Measurements from ENCODE around the gene LOXHD1. TPM values are rescaled to one million over a fixed set of nuclear protein-coding genes. Genes with fewer than 3 reads are reported as not detected.

Gene LOXHD1
- total RNA-seq, 1 donor from 2014 or later = not detected

DNA sequence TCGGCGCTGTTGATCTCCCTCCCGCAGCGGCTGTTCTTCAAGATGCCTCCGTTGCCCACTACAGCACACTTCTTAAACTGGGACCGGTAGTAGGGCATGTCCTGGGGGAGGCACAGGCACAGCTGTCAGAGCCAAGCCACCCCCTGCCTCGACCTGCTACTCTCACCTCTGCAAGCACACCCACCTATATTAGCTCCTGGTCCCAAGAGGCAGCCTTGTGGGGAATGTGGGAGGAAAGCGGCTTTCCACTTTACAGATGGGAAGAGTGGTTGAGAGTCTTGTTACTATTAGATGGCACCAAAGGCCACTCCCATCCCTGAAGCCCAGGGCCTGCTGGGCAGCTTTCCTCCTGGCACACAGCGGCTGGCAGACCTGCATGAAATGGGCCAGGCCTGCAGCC, 29.2 kb upstream of the LOXHD1 start:
- intact Hi-C loops (cut with DNase I) = no loop called here
- no peaks in the 10 kb centered on the region for H3K36me3 ChIP-seq
- H3K27ac ChIP-seq = no peak overlapping the region
- H3K4me3 ChIP-seq = no peak overlapping the region
- no peak for DNase-seq (ENCODE audit: low spot score in 2 of 2)
- H3K4me1 ChIP-seq = no peaks in the 10 kb centered on the region
- no peaks in the 10 kb centered on the region for H3K9me3 ChIP-seq
- TF ChIP-seq, protein P1, sequence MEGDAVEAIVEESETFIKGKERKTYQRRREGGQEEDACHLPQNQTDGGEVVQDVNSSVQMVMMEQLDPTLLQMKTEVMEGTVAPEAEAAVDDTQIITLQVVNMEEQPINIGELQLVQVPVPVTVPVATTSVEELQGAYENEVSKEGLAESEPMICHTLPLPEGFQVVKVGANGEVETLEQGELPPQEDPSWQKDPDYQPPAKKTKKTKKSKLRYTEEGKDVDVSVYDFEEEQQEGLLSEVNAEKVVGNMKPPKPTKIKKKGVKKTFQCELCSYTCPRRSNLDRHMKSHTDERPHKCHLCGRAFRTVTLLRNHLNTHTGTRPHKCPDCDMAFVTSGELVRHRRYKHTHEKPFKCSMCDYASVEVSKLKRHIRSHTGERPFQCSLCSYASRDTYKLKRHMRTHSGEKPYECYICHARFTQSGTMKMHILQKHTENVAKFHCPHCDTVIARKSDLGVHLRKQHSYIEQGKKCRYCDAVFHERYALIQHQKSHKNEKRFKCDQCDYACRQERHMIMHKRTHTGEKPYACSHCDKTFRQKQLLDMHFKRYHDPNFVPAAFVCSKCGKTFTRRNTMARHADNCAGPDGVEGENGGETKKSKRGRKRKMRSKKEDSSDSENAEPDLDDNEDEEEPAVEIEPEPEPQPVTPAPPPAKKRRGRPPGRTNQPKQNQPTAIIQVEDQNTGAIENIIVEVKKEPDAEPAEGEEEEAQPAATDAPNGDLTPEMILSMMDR (IDR thresholded peaks at IDR 0.05) = no peak
- no peaks in the 10 kb centered on the region for H3K27me3 ChIP-seq

DNA sequence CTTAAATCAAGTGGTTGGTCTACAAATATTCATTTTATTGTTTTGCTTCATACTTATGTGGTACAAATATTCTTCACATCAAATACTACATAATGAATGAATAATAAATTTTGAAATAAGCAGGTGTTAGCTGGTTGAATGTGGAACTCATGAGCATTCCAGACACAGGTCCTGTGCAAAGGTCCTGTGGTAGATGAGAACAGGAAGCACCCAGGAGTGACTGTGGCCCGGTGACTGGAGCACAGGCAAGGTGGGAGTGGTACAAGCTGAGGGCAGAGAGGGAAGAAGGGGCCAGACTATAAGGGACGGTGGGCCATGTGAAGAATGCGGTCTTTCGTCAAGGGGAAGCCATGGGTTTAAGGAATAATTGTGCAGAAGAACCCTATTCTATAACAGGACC, 26.2 kb upstream of the LOXHD1 start:
- H3K4me1 ChIP-seq = no peaks in the 10 kb centered on the region
- no peak overlapping the region for H3K27ac ChIP-seq
- intact Hi-C loops (cut with DNase I) = no loop called here
- DNase-seq (ENCODE audit: low spot score in 2 of 2) = no peak
- no peaks in the 10 kb centered on the region for H3K9me3 ChIP-seq
- H3K36me3 ChIP-seq = no peaks in the 10 kb centered on the region
- no peak overlapping the region for H3K4me3 ChIP-seq
- TF ChIP-seq, protein P1 (IDR thresholded peaks at IDR 0.05) = no peak
- H3K27me3 ChIP-seq = no peaks in the 10 kb centered on the region

DNA sequence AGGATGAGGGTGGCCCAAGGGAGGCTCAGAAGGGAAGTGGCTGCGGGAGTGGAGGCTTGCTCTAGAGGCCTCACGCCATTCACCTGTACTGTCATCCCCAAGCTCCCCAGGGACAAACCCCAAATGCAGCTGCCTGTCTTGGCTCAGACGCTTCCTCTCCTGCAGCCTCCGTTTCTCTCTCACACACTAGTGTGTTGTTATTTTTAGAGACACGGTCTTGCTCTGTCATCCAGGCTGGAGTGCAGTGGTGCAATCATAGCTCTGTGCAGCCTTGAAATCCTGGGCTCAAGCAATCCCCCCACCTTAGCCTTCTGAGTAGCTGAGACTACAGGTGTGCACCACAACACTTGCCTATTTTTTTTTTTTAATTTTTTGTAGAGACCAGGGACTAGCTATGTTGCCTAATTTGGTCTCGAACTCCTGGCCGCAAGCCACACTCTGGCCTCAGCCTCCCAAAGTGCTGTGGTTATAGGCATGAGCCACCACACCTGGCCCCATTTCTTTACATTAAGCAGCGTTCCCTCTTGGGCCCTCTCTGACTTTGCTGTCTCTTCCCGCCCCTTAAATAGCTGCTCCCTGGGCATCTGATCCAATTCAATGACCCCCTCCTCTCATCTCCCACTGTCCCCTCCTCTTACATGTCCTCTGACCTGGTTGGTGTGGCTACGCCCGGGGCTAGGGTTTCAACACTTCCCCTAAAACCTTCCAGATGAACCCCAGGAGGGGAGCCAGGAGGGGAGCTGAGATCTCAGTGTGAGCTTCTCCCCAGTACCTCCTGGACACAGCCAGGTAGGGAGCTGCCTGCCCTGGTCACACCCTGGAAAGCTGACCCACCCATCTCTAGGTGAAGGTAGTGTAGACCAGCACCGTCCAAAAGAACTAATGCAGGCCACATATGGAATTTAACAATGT, 24.0 kb upstream of the LOXHD1 start:
- TF ChIP-seq, protein P1 (IDR thresholded peaks at IDR 0.05) = no peak
- intact Hi-C loops (cut with DNase I) = no loop called here
- no peak overlapping the region for H3K27ac ChIP-seq
- no peak overlapping the region for H3K4me3 ChIP-seq
- no peaks in the 10 kb centered on the region for H3K4me1 ChIP-seq
- H3K9me3 ChIP-seq = no peaks in the 10 kb centered on the region
- DNase-seq (ENCODE audit: low spot score in 2 of 2) = no peak
- H3K27me3 ChIP-seq = no peaks in the 10 kb centered on the region
- no peaks in the 10 kb centered on the region for H3K36me3 ChIP-seq

DNA sequence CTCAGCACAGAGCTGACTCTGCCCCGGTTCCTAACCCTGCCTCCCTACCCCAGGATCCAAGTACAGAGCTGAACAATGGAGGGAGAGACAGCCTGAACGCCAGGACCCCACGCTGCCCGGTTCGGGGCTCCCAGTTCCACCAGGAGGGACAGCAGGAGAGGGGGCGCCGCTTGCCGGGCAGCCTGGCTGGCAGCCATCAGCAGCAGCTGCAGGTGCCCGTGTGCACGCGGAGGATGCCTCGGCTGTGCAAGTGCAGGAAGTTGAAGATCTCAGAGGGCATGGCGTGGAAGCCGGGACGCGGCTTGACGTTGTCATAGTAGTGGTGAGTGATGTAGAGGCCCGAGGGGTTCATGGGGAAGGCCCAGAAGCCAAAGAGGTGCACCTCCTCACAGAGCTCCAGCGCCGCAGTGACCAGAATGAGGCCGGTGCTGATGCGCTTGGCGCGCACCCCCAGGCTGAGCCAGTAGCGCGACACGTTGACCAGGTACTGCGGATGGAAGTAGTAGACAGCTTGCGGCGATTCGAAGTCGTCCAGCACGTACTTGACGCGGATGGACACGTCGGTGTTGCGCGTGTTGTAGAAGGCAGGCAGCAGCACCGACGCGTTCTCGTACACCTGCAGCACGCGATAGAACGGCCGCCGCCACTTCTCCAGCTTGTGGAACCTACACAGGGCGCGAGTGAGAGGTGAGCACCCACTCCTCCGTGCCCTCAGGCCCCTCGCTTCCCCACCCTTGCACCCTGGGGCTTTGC, 23.0 kb upstream of the LOXHD1 start:
- H3K4me3 ChIP-seq = no peak overlapping the region
- intact Hi-C loops (cut with DNase I) = no loop called here
- DNase-seq (ENCODE audit: low spot score in 2 of 2) = no peak
- no peaks in the 10 kb centered on the region for H3K27me3 ChIP-seq
- TF ChIP-seq, protein P1 (IDR thresholded peaks at IDR 0.05) = no peak
- H3K9me3 ChIP-seq = no peaks in the 10 kb centered on the region
- no peaks in the 10 kb centered on the region for H3K4me1 ChIP-seq
- no peaks in the 10 kb centered on the region for H3K36me3 ChIP-seq
- no peak overlapping the region for H3K27ac ChIP-seq

DNA sequence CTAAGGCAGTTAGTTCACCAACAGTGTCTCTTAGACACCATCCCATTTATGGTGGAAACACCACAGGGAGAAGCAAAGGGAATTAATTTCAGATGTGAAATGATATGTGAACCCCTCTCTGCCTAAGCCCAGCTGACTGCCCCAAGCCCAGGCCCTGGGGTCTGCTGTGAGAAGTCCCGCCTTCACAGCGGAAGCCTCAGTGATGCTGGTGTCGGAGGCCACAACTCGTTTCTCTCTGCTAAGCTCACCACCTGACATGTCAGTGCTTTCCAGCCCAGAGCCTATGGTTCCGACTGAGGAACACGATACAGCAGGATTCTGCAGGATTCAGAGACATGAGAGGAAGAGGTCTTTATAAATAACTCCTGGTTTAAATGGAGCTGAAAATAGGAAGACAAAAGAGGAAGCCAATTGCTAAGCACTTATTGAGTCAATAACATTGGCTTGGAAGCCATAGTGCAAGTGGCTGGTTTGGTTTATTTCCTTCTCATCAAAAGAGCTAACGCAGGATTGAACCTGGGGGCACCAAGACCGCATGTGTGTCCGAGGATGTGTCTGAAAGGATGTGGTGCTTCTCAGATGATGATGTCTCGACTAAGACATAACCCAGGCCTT, 21.9 kb upstream of the LOXHD1 start:
- Histone ChIP-seq H3K4me1 (no peaks in the 10 kb centered on the region), H3K9me3 (no peaks in the 10 kb centered on the region), H3K4me3 (no peak overlapping the region), H3K36me3 (no peaks in the 10 kb centered on the region), H3K27ac (no peak overlapping the region), H3K27me3 (no peaks in the 10 kb centered on the region)
- TF ChIP-seq, protein P1 (IDR thresholded peaks at IDR 0.05) = no peak
- DNase-seq (ENCODE audit: low spot score in 2 of 2) = no peak
- intact Hi-C loops (cut with DNase I) = no loop called here

All from ascending aorta (tissue), 2 donors.